BJ (cell line): ENCODE data around the gene ZNF277. TPM values are rescaled to one million over a fixed set of nuclear protein-coding genes. Genes with fewer than 3 reads are reported as not detected.

Experiments used
- CTCF ChIA-PET: fragments of 350-600 bp; formaldehyde crosslinking; extraction: SDS; loops from one replicate; lab custom pipeline; 2021; ENCODE audit warnings: antibody characterized with exemption, inconsistent platforms; lab: Yijun Ruan, JAX
- POLR2A ChIA-PET: fragments of 300-600 bp; sonication (Branson Sonifier 250); formaldehyde crosslinking; extraction: SDS; loops from one replicate; lab custom pipeline; 2021; ENCODE audit warnings: antibody characterized with exemption; lab: Charles Lee
- DNase-seq: peaks from one replicate; pipeline ENCODE4 v3.0.0-alpha.2; 2011; ENCODE audit warnings: low read depth
- H3K27me3 ChIP-seq: 2 replicates; pipeline ENCODE4 v1.6.0; 2011; ENCODE audit warnings: low read length; ENCODE audit not compliant: control insufficient read depth, insufficient read depth
- H3K36me3 ChIP-seq: 2 replicates; pipeline ENCODE4 v1.5.1; 2011; ENCODE audit warnings: low read length; ENCODE audit not compliant: control insufficient read depth, insufficient read depth
- H3K4me3 ChIP-seq: 2 replicates; pipeline ENCODE4 v1.5.1; 2011; ENCODE audit warnings: low read depth, mild to moderate bottlenecking, control low read depth, low read length
- polyA plus RNA-seq: library from polyadenylated mRNA; depleted of rRNA; stranded (reverse); fragments of >200 nt; gene quantifications from 2 replicates; pipeline ENCODE4 v1.2.3, GENCODE V29; 2011
- TF ChIP-seq, protein P1 (sequence below): IDR thresholded peaks from 2 replicates; pipeline ENCODE4 v1.5.1; 2011; ENCODE audit warnings: low read depth, mild to moderate bottlenecking, control low read depth, inconsistent platforms, low read length, moderate library complexity; ENCODE audit not compliant: insufficient read depth

The ZNF277 gene
- polyA plus RNA-seq, 1 experiment: 10.0 TPM

DNA sequence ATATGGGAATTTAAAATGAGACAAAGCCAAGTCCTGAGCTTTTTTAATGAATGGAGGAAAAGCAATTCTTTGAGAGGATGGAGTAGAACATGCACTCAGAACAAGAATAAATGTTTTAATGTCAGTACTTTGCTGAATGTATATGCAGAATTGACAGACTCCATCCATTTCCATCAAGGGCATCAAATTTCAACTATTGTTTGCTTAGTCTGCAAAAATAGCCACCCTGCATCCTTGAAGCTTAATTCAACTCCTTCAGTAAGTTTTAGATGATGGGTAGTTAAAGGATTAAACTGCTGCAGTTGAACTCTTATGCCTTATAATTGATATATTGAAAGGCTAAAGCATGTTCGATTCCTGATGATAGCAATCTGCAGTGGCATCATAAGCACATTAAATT is 144.1 kb downstream of the ZNF277 start:
- ChIA-PET POLR2A (no interaction called here), CTCF (no interaction called here)
- H3K36me3 ChIP-seq: no peaks in the 10 kb centered on the region
- DNase-seq: no peak
- no peak overlapping the region for H3K4me3 ChIP-seq
- TF ChIP-seq, protein P1, sequence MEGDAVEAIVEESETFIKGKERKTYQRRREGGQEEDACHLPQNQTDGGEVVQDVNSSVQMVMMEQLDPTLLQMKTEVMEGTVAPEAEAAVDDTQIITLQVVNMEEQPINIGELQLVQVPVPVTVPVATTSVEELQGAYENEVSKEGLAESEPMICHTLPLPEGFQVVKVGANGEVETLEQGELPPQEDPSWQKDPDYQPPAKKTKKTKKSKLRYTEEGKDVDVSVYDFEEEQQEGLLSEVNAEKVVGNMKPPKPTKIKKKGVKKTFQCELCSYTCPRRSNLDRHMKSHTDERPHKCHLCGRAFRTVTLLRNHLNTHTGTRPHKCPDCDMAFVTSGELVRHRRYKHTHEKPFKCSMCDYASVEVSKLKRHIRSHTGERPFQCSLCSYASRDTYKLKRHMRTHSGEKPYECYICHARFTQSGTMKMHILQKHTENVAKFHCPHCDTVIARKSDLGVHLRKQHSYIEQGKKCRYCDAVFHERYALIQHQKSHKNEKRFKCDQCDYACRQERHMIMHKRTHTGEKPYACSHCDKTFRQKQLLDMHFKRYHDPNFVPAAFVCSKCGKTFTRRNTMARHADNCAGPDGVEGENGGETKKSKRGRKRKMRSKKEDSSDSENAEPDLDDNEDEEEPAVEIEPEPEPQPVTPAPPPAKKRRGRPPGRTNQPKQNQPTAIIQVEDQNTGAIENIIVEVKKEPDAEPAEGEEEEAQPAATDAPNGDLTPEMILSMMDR: no peak
- H3K27me3 ChIP-seq: no peaks in the 10 kb centered on the region

DNA sequence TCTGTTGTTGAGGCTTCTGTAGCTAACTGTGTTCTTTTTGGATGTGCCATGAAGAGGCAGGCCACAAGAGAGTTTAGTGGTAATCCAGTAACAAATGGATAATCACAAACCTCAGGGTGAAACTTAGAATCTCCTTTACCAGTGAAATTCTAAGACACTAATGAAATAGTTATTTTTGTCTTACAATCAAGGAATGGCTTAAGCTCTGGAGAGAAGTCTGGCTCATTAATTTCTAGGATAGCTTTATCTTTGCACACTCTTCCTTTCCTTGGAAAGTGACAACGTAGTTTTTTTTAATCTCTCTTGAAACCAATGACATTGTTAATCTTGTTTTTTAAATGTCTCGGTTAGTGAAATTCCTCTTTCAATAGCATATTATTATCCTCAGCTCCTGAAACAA is 150.1 kb downstream of the ZNF277 start:
- H3K27me3 ChIP-seq: no peaks in the 10 kb centered on the region; the same call in 1 of the 2 replicates
- ChIA-PET POLR2A (no interaction called here), CTCF (no interaction called here)
- H3K4me3 ChIP-seq: no peak overlapping the region
- TF ChIP-seq, protein P1: no peak
- no peaks in the 10 kb centered on the region for H3K36me3 ChIP-seq
- DNase-seq: no peak

DNA sequence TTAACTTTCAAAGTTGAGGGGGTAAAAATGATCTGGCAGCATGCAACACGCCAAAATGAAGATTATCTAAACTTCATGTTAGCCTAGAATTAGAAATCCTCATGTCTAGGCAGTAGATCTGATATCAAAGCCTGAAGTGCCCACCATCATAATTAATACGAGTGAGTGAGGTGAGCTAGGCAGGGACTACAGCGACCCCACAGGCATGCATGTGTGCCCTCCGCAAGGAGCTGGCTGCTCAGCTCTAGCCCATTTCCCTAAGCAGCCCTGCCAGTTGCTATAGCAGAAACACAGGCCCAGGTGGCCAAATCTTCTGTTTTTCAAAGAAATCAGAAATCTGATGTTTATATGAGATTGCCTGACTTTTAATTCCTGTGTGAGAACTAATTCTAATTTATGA is 150.6 kb downstream of the ZNF277 start:
- Histone ChIP-seq H3K27me3 (no peaks in the 10 kb centered on the region; the same call in 1 of the 2 replicates), H3K4me3 (no peak overlapping the region), H3K36me3 (no peaks in the 10 kb centered on the region)
- POLR2A ChIA-PET: no interaction called here
- CTCF ChIA-PET: no interaction called here
- DNase-seq: no peak
- TF ChIP-seq, protein P1: no peak

DNA sequence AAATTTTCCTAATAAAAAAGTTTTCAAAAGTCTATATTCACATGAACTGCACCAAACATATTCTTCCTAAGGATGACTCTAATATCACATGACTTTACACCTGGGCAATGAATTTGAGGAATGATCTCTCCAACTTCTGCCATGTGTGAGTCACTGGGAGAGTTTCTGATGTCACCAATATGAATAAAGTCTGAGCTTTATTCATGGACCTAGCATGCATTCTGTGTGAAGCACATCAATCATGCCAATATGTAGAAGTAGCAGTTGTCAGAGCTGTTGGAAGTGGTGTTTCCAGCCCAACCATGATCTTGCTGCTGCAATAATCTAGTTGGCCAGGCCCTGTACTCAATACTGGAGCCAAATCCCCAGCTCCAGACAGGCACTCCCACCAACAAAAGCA is 152.0 kb downstream of the ZNF277 start:
- Histone ChIP-seq H3K4me3 (no peak overlapping the region), H3K27me3 (no peaks in the 10 kb centered on the region; the same call in 1 of the 2 replicates), H3K36me3 (no peaks in the 10 kb centered on the region)
- TF ChIP-seq, protein P1: no peak
- DNase-seq: no peak
- CTCF ChIA-PET: no interaction called here
- POLR2A ChIA-PET: no interaction called here

DNA sequence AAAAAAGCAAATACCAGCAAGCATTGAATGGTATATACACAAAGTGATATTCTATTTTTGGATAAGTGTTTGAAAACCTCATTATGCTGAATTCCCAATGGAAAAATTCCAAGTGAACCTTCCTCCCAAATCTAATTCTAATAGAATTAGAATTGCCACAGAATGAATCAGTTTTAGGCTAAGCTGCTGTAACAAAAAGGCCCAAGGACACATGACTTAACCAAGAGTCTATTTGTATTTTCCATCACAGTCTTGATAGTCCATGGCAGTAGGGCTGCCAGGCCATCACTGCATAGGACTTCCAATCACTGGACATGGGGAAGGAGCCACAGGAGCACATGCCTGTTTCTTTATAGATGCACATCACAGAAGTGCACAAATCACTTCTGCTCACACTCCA is 152.6 kb downstream of the ZNF277 start:
- POLR2A ChIA-PET: no interaction called here
- H3K36me3 ChIP-seq: no peaks in the 10 kb centered on the region
- CTCF ChIA-PET: no interaction called here
- DNase-seq: no peak
- TF ChIP-seq, protein P1: no peak
- no peaks in the 10 kb centered on the region; the same call in none of the 2 replicates for H3K27me3 ChIP-seq
- no peak overlapping the region for H3K4me3 ChIP-seq
